K562 (cell line): ENCODE data around the gene AKT3. TPM values are rescaled to one million over a fixed set of nuclear protein-coding genes. Genes with fewer than 3 reads are reported as not detected.
A peak's percentile ranks its signal among the peaks of the same experiment; 100 is the strongest.

ENCODE experiments used
- ATAC-seq: fragments of 200-7000 bp; cut with Tn5 transposase; 3 replicates; pipeline ENCODE4 v1.9.1; 2020; ENCODE audit warnings: moderate library complexity
- BruUV-seq: library from RNA; stranded (reverse); fragments of 400-500 nt; replicated peaks from 2 replicates; lab custom pipeline; 2021; lab: Mats Ljungman, UMichigan
- CTCF ChIA-PET: fragments of 300-600 bp; formaldehyde crosslinking; extraction: SDS; loops from one replicate; lab custom pipeline; 2021; ENCODE audit warnings: low intra/inter-chr PET ratio; lab: Yijun Ruan, JAX
- POLR2A ChIA-PET: fragments of 300-600, 350-650 bp; sonication (Branson Sonifier 250); formaldehyde crosslinking; extraction: SDS; loops from one replicate; lab custom pipeline; 2021; ENCODE audit warnings: antibody characterized with exemption, inconsistent platforms; lab: Yijun Ruan, JAX
- DNase-seq, 4 experiments: peaks; one replicate each; pipeline versions ENCODE4 v3.0.0 to v3.0.0-alpha.2; 2011 to 2018; ENCODE audit warnings: low spot score in 3 of 4, mixed read lengths in 3 of 4; ENCODE audit errors: extremely low read depth in 1 of 4
- FAIRE-seq: peaks from 2 replicates; lab custom pipeline; 2011; peaks lifted over from hg19 to GRCh38; lab: Jason Lieb, UNC
- H2AFZ ChIP-seq: 2 replicates; pipeline ENCODE4 v1.6.0; 2011; ENCODE audit warnings: low read depth, low read length, control low read depth, inconsistent platforms
- H3K27ac ChIP-seq: fragments of 200-600 bp; 3 replicates; pipeline ENCODE4 v1.8.0; 2011; ENCODE audit warnings: low read depth, mild to moderate bottlenecking, control low read depth, inconsistent platforms, low read length, moderate library complexity, mixed read lengths; ENCODE audit errors: extremely low read depth
- H3K27me3 ChIP-seq, 2 experiments: fragments of 300-600 bp in 1 of 2; 2 replicates in 1 of 2; 3 replicates in 1 of 2; pipeline versions ENCODE4 v1.6.0 to v1.8.0; 2011; ENCODE audit warnings: inconsistent platforms in 2 of 2, low read length in 2 of 2, mild to moderate bottlenecking in 1 of 2, mixed read lengths in 1 of 2, moderate library complexity in 1 of 2; ENCODE audit not compliant: control insufficient read depth in 2 of 2, insufficient read depth in 2 of 2
- H3K36me3 ChIP-seq: fragments of 300-600 bp; 3 replicates; pipeline ENCODE4 v1.8.0; 2011; ENCODE audit warnings: mild to moderate bottlenecking, low read length, inconsistent platforms; ENCODE audit not compliant: control insufficient read depth, insufficient read depth
- H3K4me1 ChIP-seq, 2 experiments: fragments of 200-600 bp in 1 of 2; replicated peaks in 1 of 2; 2 replicates in 1 of 2; 3 replicates in 1 of 2; pipeline versions ENCODE4 v1.5.1 to v1.8.0; 2011; ENCODE audit warnings: inconsistent platforms in 2 of 2, low read length in 2 of 2, mild to moderate bottlenecking in 1 of 2, mixed read lengths in 1 of 2, moderate library complexity in 1 of 2; ENCODE audit not compliant: control insufficient read depth in 2 of 2, insufficient read depth in 2 of 2
- H3K4me2 ChIP-seq: 2 replicates; pipeline ENCODE4 v1.6.1; 2011; ENCODE audit warnings: low read length, control low read depth, inconsistent platforms, mixed read lengths; ENCODE audit not compliant: insufficient read depth
- H3K4me3 ChIP-seq: fragments of 200-600 bp; sonication (generic), shearing (Covaris generic); 2 replicates; pipeline ENCODE4 v1.5.1; 2016; ENCODE audit warnings: control low read depth, inconsistent platforms
- H3K79me2 ChIP-seq: fragments of 200-600 bp; 3 replicates; pipeline ENCODE4 v1.8.0; 2011; ENCODE audit warnings: low read length, inconsistent platforms; ENCODE audit not compliant: control insufficient read depth, insufficient read depth
- H3K9ac ChIP-seq, 2 experiments: 2 replicates each; pipeline versions ENCODE4 v1.6.0 to v1.6.1; 2011; ENCODE audit warnings: low read depth in 2 of 2, low read length in 2 of 2, control low read depth in 1 of 2, inconsistent platforms in 1 of 2, mild to moderate bottlenecking in 1 of 2, mixed read lengths in 1 of 2; ENCODE audit not compliant: insufficient read depth in 1 of 2
- H3K9me1 ChIP-seq: one replicate; pipeline ENCODE4 v1.6.0; 2011; ENCODE audit warnings: inconsistent platforms, mild to moderate bottlenecking, low read length, moderate library complexity; ENCODE audit not compliant: control insufficient read depth, insufficient read depth
- H3K9me3 ChIP-seq: replicated peaks from 2 replicates; pipeline ENCODE4 v1.5.1; 2011; ENCODE audit warnings: low read depth, low read length, inconsistent platforms; ENCODE audit not compliant: control insufficient read depth, insufficient read depth
- H4K20me1 ChIP-seq: replicated peaks from 2 replicates; pipeline ENCODE4 v1.6.1; 2011; ENCODE audit warnings: low read length, inconsistent platforms, mixed read lengths; ENCODE audit not compliant: control insufficient read depth, insufficient read depth
- BRD9 ChIP-seq: fragments of 450-650 bp; IDR thresholded peaks from 2 replicates; pipeline ENCODE4 v1.6.1; 2018; ENCODE audit warnings: low read depth; ENCODE audit not compliant: partially characterized antibody
- ELF4 ChIP-seq: fragments of 450-650 bp; formaldehyde crosslinking; IDR thresholded peaks from 2 replicates; pipeline ENCODE4 v1.4.0; 2022; ENCODE audit warnings: missing genetic modification characterization
- ESRRA ChIP-seq: fragments of 450-650 bp; IDR thresholded peaks from 2 replicates; pipeline ENCODE4 v1.6.1; 2014; ENCODE audit warnings: low read depth, mild to moderate bottlenecking, moderate library complexity, borderline replicate concordance
- EWSR1 ChIP-seq: fragments of 450-650 bp; IDR thresholded peaks from 2 replicates; pipeline ENCODE4 v1.6.1; 2018; ENCODE audit warnings: borderline replicate concordance, mild to moderate bottlenecking, low read depth, moderate library complexity; ENCODE audit not compliant: partially characterized antibody
- FOSL1 ChIP-seq: fragments of 200-800 bp; sonication (Bioruptor generic); conservative IDR thresholded peaks from 2 replicates; pipeline ENCODE4 v1.6.1; 2016; ENCODE audit warnings: missing genetic modification characterization, missing compliant biosample characterization
- JUN ChIP-seq, 2 experiments: sonication (generic) in 1 of 2; formaldehyde crosslinking in 1 of 2; IDR thresholded peaks; 2 replicates each; pipeline versions ENCODE4 v1.6.1 to v1.8.0; 2012 to 2022; ENCODE audit warnings: borderline replicate concordance in 2 of 2, mild to moderate bottlenecking in 2 of 2, improper control_type of control experiment in 1 of 2, low read depth in 1 of 2, low read length in 1 of 2, missing genetic modification reagents in 1 of 2
- NFRKB ChIP-seq: fragments of 450-650 bp; IDR thresholded peaks from 2 replicates; pipeline ENCODE4 v1.6.1; 2016; ENCODE audit warnings: low read depth
- NR2C2 ChIP-seq, 2 experiments: fragments of 200-800 bp in 1 of 2; sonication (Bioruptor generic) in 1 of 2; sonication (generic) in 1 of 2; formaldehyde crosslinking in 1 of 2; IDR thresholded peaks; 2 replicates each; pipeline versions ENCODE4 v1.6.1 to v1.8.0; 2016 to 2022; ENCODE audit warnings: mild to moderate bottlenecking in 1 of 2, missing compliant biosample characterization in 1 of 2, missing genetic modification characterization in 1 of 2, missing genetic modification reagents in 1 of 2
- PATZ1 ChIP-seq: fragments of 250-450 bp; sonication (Bioruptor Pico); IDR thresholded peaks from 2 replicates; pipeline ENCODE4 v1.5.0; 2020; ENCODE audit warnings: mild to moderate bottlenecking, borderline replicate concordance
- ZNF584 ChIP-seq: fragments of 200-800 bp; sonication (Bioruptor generic); IDR thresholded peaks from 2 replicates; pipeline ENCODE4 v1.6.1; 2016; ENCODE audit warnings: low read depth, mild to moderate bottlenecking, missing genetic modification characterization, missing compliant biosample characterization
- ZNF589 ChIP-seq: fragments of 200-800 bp; sonication (Bioruptor generic); IDR thresholded peaks from 2 replicates; pipeline ENCODE4 v1.6.1; 2016; ENCODE audit warnings: low read depth, missing genetic modification characterization, missing compliant biosample characterization
- WGBS: fragments of 100-300 bp; shearing (Covaris generic); methylation state at CpG from one replicate; pipeline ENCODE4 v1.1.6; 2016; ENCODE audit warnings: low coverage, mixed read lengths; ENCODE audit not compliant: insufficient coverage; ENCODE audit errors: missing lambda C conversion rate; 5-methylcytosine and 5-hydroxymethylcytosine counted together
- in situ Hi-C: fragments of 300-500 bp; cut with MboI; formaldehyde crosslinking; loops from 4 replicates; pipeline ENCODE4 v1.15.0; 2018; ENCODE audit warnings: inconsistent platforms, mixed read lengths
- intact Hi-C: fragments of 100-400 bp; cut with micrococcal nuclease; formaldehyde crosslinking; loops from 2 replicates; pipeline ENCODE4 v1.14.2; 2022
- polyA plus RNA-seq, 8 experiments: library from polyadenylated mRNA; depleted of rRNA in 4 of 8; stranded (reverse) in 5 of 8; unstranded in 3 of 8; fragments of >200 nt; fragmentation: Nextera tagmentation in 2 of 8; fragmentation: Illumina TruSeq in 1 of 8; extraction: Ambion mirVana in 2 of 8; extraction: Trizol in 1 of 8; gene quantifications; 2 replicates each; pipeline versions ENCODE4 v1.2.1 to v1.2.3, GENCODE V29; 2011 to 2014; ENCODE audit warnings: inconsistent platforms in 1 of 8, missing spikeins in 1 of 8
- total RNA-seq, 7 experiments: library from RNA; depleted of rRNA in 6 of 7; stranded (reverse); fragments of >200 nt in 6 of 7; fragmentation: Illumina TruSeq in 2 of 7; extraction: Trizol in 2 of 7; gene quantifications; 2 replicates each; pipeline versions ENCODE4 v1.2.1 to v1.2.3, GENCODE V29; 2011 to 2021; ENCODE audit warnings: low replicate concordance in 1 of 7
- TF ChIP-seq, protein P1 (sequence below), 2 experiments: fragments of 450-650 bp in 1 of 2; sonication (generic) in 1 of 2; formaldehyde crosslinking in 1 of 2; IDR thresholded peaks in 1 of 2; conservative IDR thresholded peaks in 1 of 2; 2 replicates each; pipeline versions ENCODE4 v1.6.1 to v1.8.1; 2016 to 2023; ENCODE audit warnings: mild to moderate bottlenecking in 2 of 2, moderate library complexity in 2 of 2, inconsistent platforms in 1 of 2, missing genetic modification reagents in 1 of 2
- TF ChIP-seq, protein P2 (sequence below): fragments of 450-650 bp; formaldehyde crosslinking; IDR thresholded peaks from 2 replicates; pipeline ENCODE4 v1.4.0; 2020; ENCODE audit warnings: mild to moderate bottlenecking, moderate library complexity
- TF ChIP-seq, protein P3 (sequence below): fragments of 450-650 bp; formaldehyde crosslinking; IDR thresholded peaks from 2 replicates; pipeline ENCODE4 v1.4.0; 2020; ENCODE audit warnings: mild to moderate bottlenecking, moderate library complexity

Gene AKT3
- total and polyA plus RNA-seq, 9 of the 15 experiments (the other 6 are each of a cell fraction or from before 2014, with no cell fraction given), result 0.04 to 0.54 (median 0.18) TPM; not detected in 1

GRCh38 chr1:243503155-243503554 is 346.9 kb downstream of the AKT3 start:
- Histone ChIP-seq H3K4me2 (no peak overlapping the region), H3K9me1 (no peaks in the 10 kb centered on the region), H3K9me3 (no peaks in the 10 kb centered on the region), H3K9ac (no peak overlapping the region), H3K27me3 (peaks cover 0 to 12% of the 10 kb centered on the region in 2 experiments; a peak in 4 of 5 replicates), H2AFZ (no peak overlapping the region), H4K20me1 (no peaks in the 10 kb centered on the region), H3K36me3 (no peaks in the 10 kb centered on the region), H3K4me3 (no peak overlapping the region), H3K27ac (no peak overlapping the region), H3K79me2 (no peaks in the 10 kb centered on the region), H3K4me1 (peaks cover 0 to 16% of the 10 kb centered on the region in 2 experiments; a peak in 3 of 5 replicates)
- ATAC-seq (no peak), DNase-seq (no peak), FAIRE-seq (no peak)
- intact Hi-C loops (no loop called here), in situ Hi-C loops (no loop called here)
- ChIA-PET CTCF (no interaction called here), POLR2A (interaction anchor here (0.8 to 1.4 kb wide), 2 partner anchors 10 to 18 kb away, joined by 3 to 4 read pairs; no protein-coding TSS in a partner anchor)
- WGBS, result 10% methylated on average over 8 of the region's 8 CpGs
- no TSS peak for BruUV-seq
- TF ChIP-seq, protein P1, sequence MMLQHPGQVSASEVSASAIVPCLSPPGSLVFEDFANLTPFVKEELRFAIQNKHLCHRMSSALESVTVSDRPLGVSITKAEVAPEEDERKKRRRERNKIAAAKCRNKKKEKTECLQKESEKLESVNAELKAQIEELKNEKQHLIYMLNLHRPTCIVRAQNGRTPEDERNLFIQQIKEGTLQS (IDR thresholded peaks at IDR 0.05), result peak; percentile 59
- TF ChIP-seq, protein P1 (CRISPR knock-in tag; conservative IDR thresholded peaks at IDR 0.05), result no peak
- TF ChIP-seq JUN (IDR thresholded peaks at IDR 0.05; ENCODE audit: borderline replicate concordance, low read depth, low read length) (peak; percentile 54; the same call in 1 of the 2 replicates), JUN (CRISPR knock-in tag; IDR thresholded peaks at IDR 0.05; ENCODE audit: borderline replicate concordance) (no peak), PATZ1 (CRISPR knock-in tag) (no peak), EWSR1 (no peak), FOSL1 (tag) (0 out of 2 replicates have a peak, but pooled peaks have one; percentile 25), ESRRA (no peak), ZNF589 (0 out of 2 replicates have a peak, but pooled peaks have one; percentile 32), ZNF584 (CRISPR knock-in tag) (0 out of 2 replicates have a peak, but pooled peaks have one; percentile 41), BRD9 (no peak), NR2C2 (CRISPR knock-in tag; IDR thresholded peaks at IDR 0.05) (no peak), NR2C2 (tag; IDR thresholded peaks at IDR 0.05) (peak; percentile 65; the same call in 1 of the 2 replicates), ELF4 (CRISPR knock-in tag) (no peak), NFRKB (no peak)
- TF ChIP-seq, protein P2, sequence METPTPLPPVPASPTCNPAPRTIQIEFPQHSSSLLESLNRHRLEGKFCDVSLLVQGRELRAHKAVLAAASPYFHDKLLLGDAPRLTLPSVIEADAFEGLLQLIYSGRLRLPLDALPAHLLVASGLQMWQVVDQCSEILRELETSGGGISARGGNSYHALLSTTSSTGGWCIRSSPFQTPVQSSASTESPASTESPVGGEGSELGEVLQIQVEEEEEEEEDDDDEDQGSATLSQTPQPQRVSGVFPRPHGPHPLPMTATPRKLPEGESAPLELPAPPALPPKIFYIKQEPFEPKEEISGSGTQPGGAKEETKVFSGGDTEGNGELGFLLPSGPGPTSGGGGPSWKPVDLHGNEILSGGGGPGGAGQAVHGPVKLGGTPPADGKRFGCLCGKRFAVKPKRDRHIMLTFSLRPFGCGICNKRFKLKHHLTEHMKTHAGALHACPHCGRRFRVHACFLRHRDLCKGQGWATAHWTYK (CRISPR knock-in tag), result no peak
- TF ChIP-seq, protein P3, sequence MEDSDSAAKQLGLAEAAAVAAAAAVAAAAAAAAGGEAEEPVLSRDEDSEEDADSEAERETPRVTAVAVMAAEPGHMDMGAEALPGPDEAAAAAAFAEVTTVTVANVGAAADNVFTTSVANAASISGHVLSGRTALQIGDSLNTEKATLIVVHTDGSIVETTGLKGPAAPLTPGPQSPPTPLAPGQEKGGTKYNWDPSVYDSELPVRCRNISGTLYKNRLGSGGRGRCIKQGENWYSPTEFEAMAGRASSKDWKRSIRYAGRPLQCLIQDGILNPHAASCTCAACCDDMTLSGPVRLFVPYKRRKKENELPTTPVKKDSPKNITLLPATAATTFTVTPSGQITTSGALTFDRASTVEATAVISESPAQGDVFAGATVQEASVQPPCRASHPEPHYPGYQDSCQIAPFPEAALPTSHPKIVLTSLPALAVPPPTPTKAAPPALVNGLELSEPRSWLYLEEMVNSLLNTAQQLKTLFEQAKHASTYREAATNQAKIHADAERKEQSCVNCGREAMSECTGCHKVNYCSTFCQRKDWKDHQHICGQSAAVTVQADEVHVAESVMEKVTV (CRISPR knock-in tag), result no peak
